ENCODE results near the gene SLC22A1. TPM values are rescaled to one million over a fixed set of nuclear protein-coding genes. Genes with fewer than 3 reads are reported as not detected.

Gene SLC22A1
- total and polyA plus RNA-seq, 2 donors (not counting 3 experiments of a cell fraction or from before 2014, with no cell fraction given), result 0.04 TPM; not detected in 1

DNA sequence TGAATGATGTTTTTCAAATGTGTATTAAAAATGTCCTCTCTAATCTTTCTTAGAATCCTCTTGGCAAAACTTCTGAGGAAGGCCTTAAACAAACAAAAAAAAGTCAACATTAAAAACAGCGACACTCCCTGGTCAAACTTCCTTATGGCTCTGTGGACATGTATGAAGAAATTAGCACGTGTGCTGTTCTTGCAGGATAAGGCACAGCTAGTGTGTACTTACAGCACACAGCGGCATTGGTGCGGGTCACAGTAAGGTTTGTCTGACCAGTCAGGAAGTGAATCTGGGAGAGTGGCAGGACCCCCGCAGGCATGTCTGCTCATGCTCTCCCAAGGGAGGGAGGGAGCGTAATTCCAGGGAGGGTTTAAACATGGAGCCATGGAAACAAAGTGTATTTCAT lies 38.8 kb downstream of the SLC22A1 start:
- Histone ChIP-seq H4K20me1 (replicated peaks; ENCODE audit: control insufficient read depth, extremely low read depth, insufficient read depth, low read length) (no peaks in the 10 kb centered on the region), H3K79me2 (ENCODE audit: control insufficient read depth, insufficient read depth, low read length) (no peaks in the 10 kb centered on the region), H3K9ac (replicated peaks; ENCODE audit: extremely low read depth, insufficient read depth, low read length) (no peak overlapping the region), H3K4me3 (replicated peaks in 1 of 3; ENCODE audit: insufficient read depth in 1 of 3, low read depth in 1 of 3, low read length in 3 of 3) (no peak overlapping the region), H3K4me2 (ENCODE audit: insufficient read depth, low read length) (no peak overlapping the region), H3K9me3 (replicated peaks; ENCODE audit: control insufficient read depth, insufficient read depth, low read length) (no peaks in the 10 kb centered on the region), H3K9me1 (replicated peaks; ENCODE audit: control insufficient read depth, extremely low read depth, insufficient read depth, low read length) (no peaks in the 10 kb centered on the region), H3K27ac (ENCODE audit: insufficient read depth, low read depth, low read length) (no peak overlapping the region), H3K4me1 (ENCODE audit: control insufficient read depth, extremely low read depth, insufficient read depth, low read length) (no peaks in the 10 kb centered on the region), H3K36me3 (ENCODE audit: control insufficient read depth in 2 of 2, extremely low read depth in 1 of 2, insufficient read depth in 2 of 2, low read length in 2 of 2) (no peaks in the 10 kb centered on the region), H3K27me3 (ENCODE audit: control insufficient read depth in 2 of 2, insufficient read depth in 2 of 2, low read length in 2 of 2) (no peaks in the 10 kb centered on the region), H2AFZ (ENCODE audit: low read depth, low read length) (no peak overlapping the region)
- no peak for FAIRE-seq
- TF ChIP-seq JUN (IDR thresholded peaks at IDR 0.05; ENCODE audit: borderline replicate concordance, insufficient read depth, insufficient read length, low read depth) (no peak), EZH2 (IDR thresholded peaks at IDR 0.05; ENCODE audit: borderline replicate concordance, low read depth, low read length, severe bottlenecking) (no peak), GATA2 (IDR thresholded peaks at IDR 0.05; ENCODE audit: insufficient read depth, insufficient read length, low read depth, low read length) (no peak), MYC (IDR thresholded peaks at IDR 0.05; ENCODE audit: low read depth, low read length) (no peak), FOS (IDR thresholded peaks at IDR 0.05; ENCODE audit: borderline replicate concordance, insufficient read depth, low read length) (no peak), POLR2AphosphoS5 (IDR thresholded peaks at IDR 0.05; ENCODE audit: insufficient read depth, low read depth, low read length) (no peak)
- TF ChIP-seq, protein P1, sequence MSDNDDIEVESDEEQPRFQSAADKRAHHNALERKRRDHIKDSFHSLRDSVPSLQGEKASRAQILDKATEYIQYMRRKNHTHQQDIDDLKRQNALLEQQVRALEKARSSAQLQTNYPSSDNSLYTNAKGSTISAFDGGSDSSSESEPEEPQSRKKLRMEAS (IDR thresholded peaks at IDR 0.05; ENCODE audit: insufficient read depth, insufficient read length), result no peak
- TF ChIP-seq, protein P2, sequence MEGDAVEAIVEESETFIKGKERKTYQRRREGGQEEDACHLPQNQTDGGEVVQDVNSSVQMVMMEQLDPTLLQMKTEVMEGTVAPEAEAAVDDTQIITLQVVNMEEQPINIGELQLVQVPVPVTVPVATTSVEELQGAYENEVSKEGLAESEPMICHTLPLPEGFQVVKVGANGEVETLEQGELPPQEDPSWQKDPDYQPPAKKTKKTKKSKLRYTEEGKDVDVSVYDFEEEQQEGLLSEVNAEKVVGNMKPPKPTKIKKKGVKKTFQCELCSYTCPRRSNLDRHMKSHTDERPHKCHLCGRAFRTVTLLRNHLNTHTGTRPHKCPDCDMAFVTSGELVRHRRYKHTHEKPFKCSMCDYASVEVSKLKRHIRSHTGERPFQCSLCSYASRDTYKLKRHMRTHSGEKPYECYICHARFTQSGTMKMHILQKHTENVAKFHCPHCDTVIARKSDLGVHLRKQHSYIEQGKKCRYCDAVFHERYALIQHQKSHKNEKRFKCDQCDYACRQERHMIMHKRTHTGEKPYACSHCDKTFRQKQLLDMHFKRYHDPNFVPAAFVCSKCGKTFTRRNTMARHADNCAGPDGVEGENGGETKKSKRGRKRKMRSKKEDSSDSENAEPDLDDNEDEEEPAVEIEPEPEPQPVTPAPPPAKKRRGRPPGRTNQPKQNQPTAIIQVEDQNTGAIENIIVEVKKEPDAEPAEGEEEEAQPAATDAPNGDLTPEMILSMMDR (IDR thresholded peaks at IDR 0.05; ENCODE audit: extremely low read depth in 1 of 2, insufficient read depth in 1 of 2, low read depth in 1 of 2, low read length in 2 of 2), result no peak
- CTCF ChIA-PET, result no interaction called here
- dilution Hi-C loops (cut with MboI; ENCODE audit: extremely low pct_ligation_motif_present, low sequenced_read_pairs), result no loop called here
- POLR2A ChIA-PET, result no interaction called here
- DNase-seq (ENCODE audit: low read depth, low spot score), result no peak
- intact Hi-C loops (cut with micrococcal nuclease), result no loop called here
- BruUV-seq (replicated peaks), result no TSS peak

Data from endothelial cell of umbilical vein (primary cell).